Measurements from ENCODE around the gene SPTBN5.

- no peak for TF ChIP-seq CTCF (IDR thresholded peaks at IDR 0.05; ENCODE audit: low read depth, low read length, poor library complexity, severe bottlenecking)
- TF ChIP-seq EZH2phosphoT487 (IDR thresholded peaks at IDR 0.05; ENCODE audit: borderline replicate concordance, low read length), result no peak
These were observed 25.5 kb downstream of the SPTBN5 start for GRCh38 chr15:41868321-41868720.

Data from DOHH2 (cell line).